Activated CD8-positive, alpha-beta T cell treated with anti-CD3 and anti-CD28 coated beads, Interleukin-2, amount 10 ng/mL, durations not matched to agents 7 days and 5 days (primary cell): Measurements from ENCODE around the gene PXN. TPM values are rescaled to one million over a fixed set of nuclear protein-coding genes. Genes with fewer than 3 reads are reported as not detected.
A peak's percentile ranks its signal among the peaks of the same experiment; 100 is the strongest.
"Not testable (repeated sequence)": the region's sequence is repeated elsewhere in the genome, so short reads cannot be mapped to it uniquely, and the experiment has no call there.

Experiments
- ATAC-seq: fragments of 150-1000 bp; cut with Tn5 transposase; one replicate; pipeline ENCODE4 v1.10.0; 2021; ENCODE audit warnings: moderate library complexity
- CTCF ChIA-PET: fragments of 350-600 bp; sonication (Branson Sonifier 250); formaldehyde crosslinking; loops from one replicate; lab custom pipeline; 2021; ENCODE audit warnings: antibody characterized with exemption; lab: Charles Lee
- POLR2A ChIA-PET: fragments of 350-600 bp; sonication (Branson Sonifier 250); formaldehyde crosslinking; loops from one replicate; lab custom pipeline; 2021; ENCODE audit warnings: antibody characterized with exemption; lab: Charles Lee
- DNase-seq: peaks from one replicate; pipeline ENCODE4 v3.0.0-alpha.2; 2020
- H3K27ac Mint-ChIP-seq: one replicate; pipeline ENCODE4 v1.8.0; 2021; ENCODE audit warnings: mild to moderate bottlenecking, mixed read lengths
- H3K27me3 Mint-ChIP-seq: one replicate; pipeline ENCODE4 v1.8.0; 2021; ENCODE audit warnings: low read depth, mixed read lengths
- H3K36me3 Mint-ChIP-seq: one replicate; pipeline ENCODE4 v1.8.0; 2021; ENCODE audit warnings: low read depth, mixed read lengths
- H3K4me1 Mint-ChIP-seq: one replicate; pipeline ENCODE4 v1.8.0; 2021; ENCODE audit warnings: low read depth, mixed read lengths
- H3K4me3 Mint-ChIP-seq: one replicate; pipeline ENCODE4 v1.8.0; 2021; ENCODE audit warnings: mild to moderate bottlenecking, mixed read lengths
- H3K9me3 Mint-ChIP-seq: one replicate; pipeline ENCODE4 v1.8.0; 2022; ENCODE audit warnings: mixed read lengths; ENCODE audit not compliant: insufficient read depth
- total RNA-seq, 2 experiments: library from RNA; stranded (reverse); gene quantifications; one replicate each; pipeline ENCODE4 v1.2.3, GENCODE V29; 2021

The PXN gene
- total RNA-seq, 2 experiments from 2014 or later, result 123 to 127 TPM

DNA sequence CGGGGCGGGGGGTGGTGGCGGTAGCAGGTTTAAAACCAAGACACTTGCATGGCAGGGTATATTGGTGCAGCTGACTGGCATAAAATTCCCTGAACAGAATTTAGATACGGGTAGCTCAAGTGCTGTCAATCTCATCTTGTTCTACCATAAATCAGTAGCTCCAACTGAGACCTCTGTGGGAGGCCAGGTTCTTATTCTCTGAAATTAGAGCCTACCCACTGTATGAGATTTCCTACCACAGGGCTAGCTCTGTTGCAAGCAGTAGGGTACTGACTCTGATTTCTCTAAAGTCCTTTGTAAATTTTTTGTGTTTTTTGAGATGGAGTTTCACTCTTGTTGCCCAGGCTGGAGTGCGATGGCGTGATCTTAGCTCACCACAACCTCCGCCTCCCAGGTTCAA is 61.4 kb downstream of the PXN start:
- Mint-ChIP-seq H3K9me3 (no peaks in the 10 kb centered on the region), H3K4me1 (peaks cover 18% of the 10 kb centered on the region), H3K27me3 (no peaks in the 10 kb centered on the region), H3K4me3 (no peak overlapping the region), H3K27ac (no peak overlapping the region), H3K36me3 (peaks cover 29% of the 10 kb centered on the region)
- CTCF ChIA-PET, result interaction anchor here (6.5 kb wide), 1 partner anchor 25 kb away, joined by 98 read pairs; no protein-coding TSS in a partner anchor
- POLR2A ChIA-PET, result interaction anchor here (0.6 to 9.8 kb wide), 2 partner anchors 88 to 185 kb away, joined by 5 to 164 read pairs; partner anchors contain the start of genes RNU4-1 and RNU4-2
- DNase-seq (no peak), ATAC-seq (no peak)

DNA sequence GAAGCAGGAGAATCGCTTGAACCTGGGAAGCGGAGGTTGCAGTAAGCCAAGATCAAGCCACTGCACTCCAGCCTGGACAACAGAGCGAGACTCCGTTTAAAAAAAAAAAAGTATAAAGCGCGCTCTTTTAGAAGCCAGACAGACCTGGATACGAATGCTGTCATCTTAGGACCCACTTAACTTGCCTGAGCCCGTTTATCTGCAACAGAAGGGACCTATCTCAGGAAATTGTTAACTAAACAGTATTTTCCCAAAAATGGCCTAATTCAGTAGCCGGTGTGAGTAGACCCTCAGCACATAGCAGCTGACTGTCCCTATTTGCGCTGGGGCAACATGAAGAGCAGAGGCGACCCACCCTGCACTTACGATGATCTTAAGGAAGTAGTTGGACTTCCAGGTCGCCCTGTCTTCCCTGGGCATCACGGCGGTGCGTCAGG is 65.1 kb downstream of the PXN start:
- Mint-ChIP-seq H3K9me3 (no peaks in the 10 kb centered on the region), H3K4me1 (peaks cover 46% of the 10 kb centered on the region), H3K4me3 (peak overlapping the region; percentile 89), H3K27me3 (no peaks in the 10 kb centered on the region), H3K36me3 (peaks cover 51% of the 10 kb centered on the region), H3K27ac (peak overlapping the region; percentile 98)
- ChIA-PET POLR2A (interaction anchor here (0.8 to 9.8 kb wide), 27 partner anchors 9 to 210 kb away, joined by 3 to 164 read pairs (median 9); partner anchors contain the start of genes PXN, RAB35, RNU4-1 and RNU4-2), CTCF (interaction anchor here (0.9 to 6.5 kb wide), 18 partner anchors 9 to 235 kb away, joined by 3 to 98 read pairs (median 8); partner anchors contain the start of genes BICDL1, PXN, RAB35 and RNU4-1)
- no peak for ATAC-seq
- DNase-seq, result no peak

DNA sequence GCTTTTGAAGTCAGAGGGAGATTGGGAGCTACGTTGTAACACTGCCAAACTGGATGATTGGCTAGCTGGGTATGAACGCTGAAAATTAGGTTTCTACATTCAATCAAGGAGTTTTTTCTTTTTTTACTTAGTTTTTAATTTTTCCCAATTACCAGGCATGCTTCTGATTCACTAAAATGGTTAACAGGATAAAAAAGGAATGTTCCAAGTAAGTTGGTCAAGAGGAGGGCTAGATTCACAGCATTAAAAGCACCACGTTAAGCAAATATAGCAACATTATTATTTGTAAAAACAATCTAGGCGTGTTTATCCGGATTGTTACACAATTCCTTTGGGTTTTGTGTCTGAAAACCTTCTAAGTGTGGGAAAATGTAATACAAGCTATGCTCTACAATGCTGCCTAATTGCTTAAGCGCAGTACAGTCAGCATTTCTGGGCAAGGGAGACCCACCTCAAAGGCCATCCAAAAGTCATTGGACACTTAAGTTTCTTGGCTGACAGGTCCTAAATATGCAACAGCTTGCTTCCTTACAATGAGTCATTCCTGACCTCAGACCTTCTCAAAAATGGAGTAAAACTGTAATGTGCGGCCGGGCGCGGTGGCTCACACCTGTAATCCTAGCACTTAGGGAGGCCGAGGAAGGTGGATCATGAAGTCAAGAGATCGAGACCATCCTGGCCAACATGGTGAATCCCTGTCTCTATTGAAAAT is 65.8 kb downstream of the PXN start:
- DNase-seq (peak; percentile 34), ATAC-seq (no peak)
- Mint-ChIP-seq H3K36me3 (peaks cover 57% of the 10 kb centered on the region), H3K27ac (peak overlapping the region; percentile 98), H3K4me1 (peaks cover 51% of the 10 kb centered on the region), H3K27me3 (no peaks in the 10 kb centered on the region), H3K4me3 (peak overlapping the region; percentile 89), H3K9me3 (no peaks in the 10 kb centered on the region)
- POLR2A ChIA-PET, result interaction anchor here (1.1 to 9.8 kb wide), 14 partner anchors 12 to 102 kb away, joined by 3 to 164 read pairs (median 20); partner anchors contain the start of genes PXN, RAB35, RNU4-1 and RNU4-2
- CTCF ChIA-PET, result interaction anchor here (0.9 to 6.5 kb wide), 5 partner anchors 29 to 236 kb away, joined by 3 to 98 read pairs (median 28); partner anchors contain the start of genes PXN and RAB35

DNA sequence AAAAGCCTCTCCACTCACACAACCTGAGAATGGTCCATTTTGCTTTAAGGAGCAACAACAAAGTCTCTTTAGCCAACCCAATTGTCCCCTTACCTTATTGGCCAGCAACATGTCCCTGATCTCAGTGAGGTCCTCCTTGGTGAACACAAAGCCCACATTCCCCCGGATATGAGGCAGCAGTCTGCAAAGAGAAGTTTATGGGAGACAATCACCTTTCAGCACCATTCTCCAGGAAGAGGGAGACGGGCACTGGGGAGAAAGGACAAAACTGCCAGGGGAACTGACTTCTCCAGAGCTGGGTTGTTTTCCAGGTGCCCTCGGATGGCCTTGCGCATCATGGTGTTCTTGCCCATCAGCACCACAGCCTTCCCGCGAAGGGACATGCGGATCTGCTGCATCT is 66.5 kb downstream of the PXN start:
- Mint-ChIP-seq H3K36me3 (peaks cover 57% of the 10 kb centered on the region), H3K27me3 (no peaks in the 10 kb centered on the region), H3K4me1 (peaks cover 52% of the 10 kb centered on the region), H3K9me3 (no peaks in the 10 kb centered on the region), H3K4me3 (peak overlapping the region; percentile 89), H3K27ac (peak overlapping the region; percentile 98)
- no peak for ATAC-seq
- POLR2A ChIA-PET, result interaction anchor here (1.0 to 9.8 kb wide), 5 partner anchors 32 to 210 kb away, joined by 3 to 164 read pairs (median 43); partner anchors contain the start of genes BICDL1, RAB35, RNU4-1 and RNU4-2
- no peak for DNase-seq
- CTCF ChIA-PET, result interaction anchor here (6.5 kb wide), 1 partner anchor 30 kb away, joined by 98 read pairs; no protein-coding TSS in a partner anchor

DNA sequence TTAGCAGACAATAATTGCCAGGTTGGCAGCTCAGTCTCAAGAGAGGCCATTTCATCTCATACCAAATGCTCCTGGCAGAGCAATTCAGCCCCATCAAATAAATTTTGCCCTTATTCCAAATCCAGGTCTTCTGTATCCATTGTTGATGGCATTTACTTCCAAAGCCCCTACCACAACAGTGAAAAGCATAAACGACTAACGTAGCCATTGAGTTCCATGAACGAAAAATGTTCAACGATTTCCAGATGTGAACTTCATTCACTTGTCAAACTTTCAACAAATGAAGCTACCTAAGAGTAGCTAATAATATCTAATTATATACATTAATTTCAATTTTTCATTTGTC is 68.0 kb downstream of the PXN start:
- H3K36me3 Mint-ChIP-seq, result peaks cover 62% of the 10 kb centered on the region
- peak overlapping the region; percentile 7 for H3K4me3 Mint-ChIP-seq
- no peaks in the 10 kb centered on the region for H3K9me3 Mint-ChIP-seq
- ChIA-PET CTCF (interaction anchor here (1.5 kb wide), 1 partner anchor 80 kb away, joined by 4 read pairs; no protein-coding TSS in a partner anchor), POLR2A (interaction anchor here (0.9 to 9.8 kb wide), 3 partner anchors 70 to 94 kb away, joined by 3 to 164 read pairs (median 82); partner anchors contain the start of genes RAB35, RNU4-1 and RNU4-2)
- DNase-seq (no peak), ATAC-seq (no peak)
- H3K27me3 Mint-ChIP-seq, result no peaks in the 10 kb centered on the region
- peak overlapping the region; percentile 61 for H3K27ac Mint-ChIP-seq
- H3K4me1 Mint-ChIP-seq, result peaks cover 54% of the 10 kb centered on the region

DNA sequence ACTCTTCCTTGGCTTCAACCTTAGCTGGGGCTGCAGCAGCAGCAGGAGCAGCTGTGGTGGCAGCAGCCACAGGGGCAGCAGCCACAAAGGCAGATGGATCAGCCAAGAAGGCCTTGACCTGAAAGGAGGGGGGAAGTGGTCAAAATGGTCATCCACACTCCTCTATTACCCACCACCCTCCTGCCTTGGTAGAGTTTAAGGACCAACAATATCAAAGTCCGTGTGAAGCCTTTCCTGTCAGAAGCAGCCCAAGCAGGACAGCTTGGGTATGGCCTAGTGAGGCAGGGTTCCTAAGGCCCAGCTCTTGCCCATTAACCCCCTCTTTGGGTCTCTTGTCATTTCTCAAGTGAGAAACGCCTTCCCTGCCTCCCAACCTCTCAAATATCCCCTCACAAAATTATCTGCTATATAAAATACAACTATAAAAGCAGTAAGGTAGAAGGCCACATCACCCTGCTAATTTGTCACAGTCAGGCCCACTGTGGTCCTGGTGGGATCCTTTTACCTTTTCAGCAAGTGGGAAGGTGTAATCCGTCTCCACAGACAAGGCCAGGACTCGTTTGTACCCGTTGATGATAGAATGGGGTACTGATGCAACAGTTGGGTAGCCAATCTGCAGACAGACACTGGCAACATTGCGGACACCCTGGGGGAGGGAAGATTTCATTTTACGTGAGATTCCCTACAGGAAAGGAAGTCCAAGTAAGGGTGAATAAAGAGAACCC is 68.6 kb downstream of the PXN start:
- POLR2A ChIA-PET, result interaction anchor here (0.7 to 9.8 kb wide), 5 partner anchors 32 to 95 kb away, joined by 3 to 164 read pairs (median 16); partner anchors contain the start of genes RAB35, RNU4-1 and RNU4-2
- not testable (repeated sequence) for DNase-seq, H3K9me3 Mint-ChIP-seq, H3K27me3 Mint-ChIP-seq, ATAC-seq
- CTCF ChIA-PET, result interaction anchor here (1.0 to 1.5 kb wide), 2 partner anchors 79 to 105 kb away, joined by 3 to 4 read pairs; partner anchors contain the start of gene SIRT4
- peak overlapping the region; percentile 7 for H3K4me3 Mint-ChIP-seq
- peaks cover 64% of the 10 kb centered on the region for H3K36me3 Mint-ChIP-seq
- H3K27ac Mint-ChIP-seq, result peak overlapping the region; percentile 61
- peaks cover 53% of the 10 kb centered on the region for H3K4me1 Mint-ChIP-seq

DNA sequence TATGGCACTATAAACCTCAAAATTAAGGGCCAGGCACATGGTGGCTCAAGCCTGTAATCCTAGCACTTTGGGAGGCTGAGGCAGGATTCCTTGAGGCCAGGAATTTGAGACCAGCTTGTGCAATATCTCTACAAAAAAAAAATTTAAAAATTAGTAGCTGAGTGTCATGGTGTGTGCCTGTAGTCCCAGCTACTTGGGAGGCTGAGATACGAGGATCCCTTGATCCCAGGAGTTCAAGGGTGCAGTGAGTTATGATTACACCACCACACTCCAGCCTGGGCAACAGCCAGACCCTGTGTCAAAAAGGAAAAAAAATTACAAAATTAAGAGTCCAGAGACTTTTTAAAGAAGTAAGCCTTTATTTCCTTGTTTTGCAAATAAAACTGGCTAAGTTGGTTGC is 69.2 kb downstream of the PXN start:
- POLR2A ChIA-PET, result interaction anchor here (0.6 to 7.5 kb wide), 4 partner anchors 23 to 96 kb away, joined by 3 to 82 read pairs (median 10); partner anchors contain the start of genes RAB35, RNU4-1 and RNU4-2
- Mint-ChIP-seq H3K27ac (no peak overlapping the region), H3K27me3 (no peaks in the 10 kb centered on the region), H3K4me3 (peak overlapping the region; percentile 89), H3K36me3 (peaks cover 67% of the 10 kb centered on the region), H3K9me3 (no peaks in the 10 kb centered on the region), H3K4me1 (peaks cover 57% of the 10 kb centered on the region)
- no peak for DNase-seq
- no peak for ATAC-seq
- CTCF ChIA-PET, result interaction anchor here (1.0 to 1.5 kb wide), 4 partner anchors 32 to 106 kb away, joined by 3 to 4 read pairs (median 4); partner anchors contain the start of genes PXN and SIRT4

DNA sequence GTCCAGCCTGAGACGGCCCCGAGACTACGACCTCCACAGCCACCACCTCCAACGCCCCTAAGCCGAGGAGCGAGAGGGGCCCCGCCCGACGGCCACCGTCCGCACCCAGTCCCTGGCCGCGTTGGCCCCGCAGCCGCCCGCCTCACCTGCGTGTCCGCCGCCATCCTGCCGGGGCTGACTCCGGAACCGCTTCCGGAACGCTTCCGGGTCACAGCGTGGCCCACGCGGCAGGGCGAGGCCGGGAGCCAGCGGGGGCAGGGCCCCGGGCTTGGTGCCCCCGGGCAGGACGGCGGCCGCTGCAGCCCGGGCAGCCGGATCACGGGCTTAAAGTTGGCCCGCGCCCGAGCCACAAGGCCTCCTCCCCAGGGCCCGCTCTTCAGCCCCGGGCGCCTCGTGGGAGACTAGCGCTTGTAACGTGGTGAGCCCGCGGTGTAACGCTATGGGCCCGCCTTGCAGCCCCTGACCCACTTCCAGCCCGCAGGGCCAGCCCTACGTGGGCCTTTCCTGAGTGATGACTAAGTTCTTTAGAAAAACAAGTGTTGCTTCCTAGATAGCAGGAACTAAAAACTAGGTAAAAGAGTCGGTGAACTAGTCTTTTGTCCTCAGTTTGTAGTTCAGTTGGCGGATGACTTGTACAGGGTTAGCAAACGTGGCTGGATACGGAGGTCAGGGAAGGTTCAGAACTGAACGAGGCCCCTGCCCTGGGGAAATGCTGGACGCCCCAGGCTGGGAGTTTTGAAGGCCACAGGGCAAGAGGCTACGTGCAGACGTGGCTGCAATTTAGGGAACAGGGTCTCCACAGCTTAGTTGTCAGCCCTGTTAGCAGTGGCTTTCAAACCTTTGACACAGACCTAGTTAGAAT is 70.8 kb downstream of the PXN start, which contains the start of gene GCN1:
Gene GCN1, minus strand, starts transcription at position 182 of the 862 bp plus-strand sequence. Its CDS starts 18 bp downstream, at position 164.
- H3K9me3 Mint-ChIP-seq, result no peaks in the 10 kb centered on the region
- peaks cover 57% of the 10 kb centered on the region for H3K4me1 Mint-ChIP-seq
- peak within 1 kb of the TSS; percentile 89 for H3K4me3 Mint-ChIP-seq
- DNase-seq (peak; percentile 88), ATAC-seq (peak; percentile 84)
- ChIA-PET CTCF (no interaction called here), POLR2A (interaction anchor here (2.2 to 7.5 kb wide), 2 partner anchors 76 to 98 kb away, joined by 16 to 82 read pairs; partner anchors contain the start of genes RAB35, RNU4-1 and RNU4-2)
- H3K27ac Mint-ChIP-seq, result peak within 1 kb of the TSS; percentile 93
- peaks cover 64% of the 10 kb centered on the region for H3K36me3 Mint-ChIP-seq
- no peaks in the 10 kb centered on the region for H3K27me3 Mint-ChIP-seq

DNA sequence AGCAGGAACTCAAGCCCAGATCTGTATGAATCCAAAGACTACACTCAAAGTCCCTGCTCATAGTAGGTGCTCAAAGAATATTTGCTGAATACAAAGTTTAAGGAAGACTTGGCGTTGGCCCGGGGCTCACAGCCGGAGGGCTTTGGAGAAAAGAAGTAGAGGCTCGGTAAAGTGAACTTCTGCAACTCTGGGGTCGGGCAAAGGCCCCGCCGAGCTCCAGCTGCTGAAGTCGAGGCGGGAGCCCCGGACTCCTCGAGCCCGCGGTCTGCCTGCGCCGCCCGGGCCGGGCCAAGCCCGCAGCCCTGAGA is 71.3 kb downstream of the PXN start:
- Mint-ChIP-seq H3K4me1 (peaks cover 51% of the 10 kb centered on the region), H3K9me3 (no peaks in the 10 kb centered on the region), H3K36me3 (peaks cover 58% of the 10 kb centered on the region), H3K27ac (peak overlapping the region; percentile 87), H3K4me3 (peak overlapping the region; percentile 89), H3K27me3 (no peaks in the 10 kb centered on the region)
- DNase-seq (no peak), ATAC-seq (no peak)
- POLR2A ChIA-PET, result interaction anchor here (1.3 kb wide), 1 partner anchor 97 kb away, joined by 7 read pairs; the partner anchor contains the start of gene RNU4-2
- CTCF ChIA-PET, result no interaction called here

DNA sequence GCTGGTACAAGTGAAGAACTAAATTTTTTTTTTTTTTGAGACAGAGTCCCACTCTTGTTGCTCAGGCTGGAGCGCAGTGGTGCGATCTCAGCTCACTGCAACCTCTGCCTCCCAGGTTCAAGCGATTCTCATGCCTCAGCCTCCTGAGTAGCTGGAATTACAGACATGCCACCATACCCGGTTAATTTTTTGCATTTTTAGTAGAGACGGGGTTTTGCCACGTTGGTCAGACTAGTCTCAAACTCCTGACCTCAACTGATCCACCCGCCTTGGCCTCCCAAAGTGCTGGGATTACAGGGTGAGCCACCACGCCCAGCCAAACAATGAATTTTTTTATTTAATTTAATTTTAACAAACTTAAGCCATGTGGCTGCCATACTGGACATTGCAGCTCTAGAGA is 72.2 kb downstream of the PXN start:
- Mint-ChIP-seq H3K4me3 (peak overlapping the region; percentile 89), H3K27ac (peak overlapping the region; percentile 87), H3K4me1 (peaks cover 42% of the 10 kb centered on the region), H3K36me3 (peaks cover 58% of the 10 kb centered on the region)
- not testable (repeated sequence) for H3K27me3 Mint-ChIP-seq, H3K9me3 Mint-ChIP-seq, DNase-seq, ATAC-seq
- CTCF ChIA-PET, result interaction anchor here (0.7 kb wide), 1 partner anchor 72 kb away, joined by 4 read pairs; the partner anchor contains the start of gene PXN
- POLR2A ChIA-PET, result interaction anchor here (0.6 to 1.3 kb wide), 3 partner anchors 76 to 367 kb away, joined by 3 to 7 read pairs (median 3); partner anchors contain the start of gene RNU4-2
